ENCODE data around the gene PTTG1IP. TPM values are rescaled to one million over a fixed set of nuclear protein-coding genes. Genes with fewer than 3 reads are reported as not detected.

The PTTG1IP gene
- total and polyA plus RNA-seq, 2 of the 13 experiments (the other 11 are each of a cell fraction or from before 2014, with no cell fraction given), result 161 to 700 TPM

DNA sequence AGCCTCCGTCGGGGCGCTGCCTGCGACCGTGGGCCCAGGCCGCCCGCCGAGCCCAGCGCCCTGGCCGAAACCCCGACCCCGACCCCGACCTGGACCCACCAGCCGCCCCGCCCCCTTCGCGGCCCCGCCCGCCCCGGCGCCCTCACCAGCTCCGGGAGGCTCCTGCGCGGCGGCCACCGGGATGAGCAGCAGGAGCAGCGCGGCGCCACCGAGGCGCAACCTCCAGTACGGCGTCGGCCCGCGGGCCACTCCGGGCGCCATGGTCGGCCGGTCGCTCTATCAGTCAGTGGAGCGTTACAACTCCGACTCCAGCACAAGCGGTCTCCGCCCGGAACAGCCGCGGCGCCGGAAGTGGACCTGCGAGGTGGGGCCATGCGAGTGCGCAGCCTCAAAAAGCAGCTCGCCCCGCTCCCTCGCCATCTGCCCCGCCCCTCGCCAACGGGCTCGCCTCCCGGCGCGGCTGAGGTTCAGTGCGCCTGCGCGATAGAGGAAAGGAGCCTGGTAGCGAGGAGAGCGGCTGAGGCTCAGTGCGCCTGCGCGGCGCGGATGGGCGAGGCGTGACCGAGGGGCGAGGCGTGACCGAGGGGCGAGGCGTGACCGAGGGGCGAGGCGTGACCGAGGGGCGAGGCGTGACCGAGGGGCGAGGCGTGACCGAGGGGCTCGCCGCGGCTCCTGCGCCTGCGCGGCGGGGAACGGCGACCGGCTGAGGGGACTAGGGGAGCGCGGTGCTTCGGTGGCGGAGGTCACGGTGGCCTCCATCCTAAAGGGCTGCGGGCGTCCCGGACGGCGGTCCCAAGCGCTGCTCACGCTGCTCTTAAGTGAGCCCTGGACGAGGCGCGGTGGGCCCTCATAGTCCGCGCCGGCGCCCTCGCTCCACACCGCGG is at the start of gene PTTG1IP (continued):
- TF ChIP-seq GATA4 (IDR thresholded peaks at IDR 0.05; ENCODE audit: borderline replicate concordance, low read depth) (no peak; the same call in 1 of the 2 replicates), ZNF232 (CRISPR knock-in tag; IDR thresholded peaks at IDR 0.05; ENCODE audit: borderline replicate concordance) (no peak; the same call in 1 of the 2 replicates), TRIM24 (CRISPR knock-in tag; IDR thresholded peaks at IDR 0.05) (no peak), ZFP36L1 (CRISPR knock-in tag; IDR thresholded peaks at IDR 0.05) (peak; percentile 80; the same call in 1 of the 2 replicates), ATF1 (CRISPR knock-in tag; IDR thresholded peaks at IDR 0.05) (no peak), SRSF4 (IDR thresholded peaks at IDR 0.05; ENCODE audit: low read depth, low read length, poor library complexity, severe bottlenecking) (no peak), ZFY (CRISPR knock-in tag; IDR thresholded peaks at IDR 0.05) (peak; percentile 76), NCOR1 (IDR thresholded peaks at IDR 0.05; ENCODE audit: borderline replicate concordance, low read length) (no peak; the same call in 1 of the 2 replicates), KMT2B (CRISPR knock-in tag; IDR thresholded peaks at IDR 0.05) (no peak), ZNF766 (CRISPR knock-in tag; IDR thresholded peaks at IDR 0.05; ENCODE audit: borderline replicate concordance) (peak; percentile 36; the same call in 1 of the 2 replicates), HIVEP1 (CRISPR knock-in tag; IDR thresholded peaks at IDR 0.05) (no peak), DNMT3B (CRISPR knock-in tag; conservative IDR thresholded peaks at IDR 0.05) (no peak), THAP11 (CRISPR knock-in tag; IDR thresholded peaks at IDR 0.05) (peak; percentile 79), LCORL (IDR thresholded peaks at IDR 0.05) (no peak), LCORL (CRISPR knock-in tag; IDR thresholded peaks at IDR 0.05) (no peak), ZNF280D (CRISPR knock-in tag; IDR thresholded peaks at IDR 0.05) (peak; percentile 57; the same call in 1 of the 2 replicates), NR0B2 (CRISPR knock-in tag; IDR thresholded peaks at IDR 0.05) (peak; percentile 29; the same call in 1 of the 2 replicates), ZMYM3 (CRISPR knock-in tag; IDR thresholded peaks at IDR 0.05) (no peak), DPF2 (CRISPR knock-in tag; IDR thresholded peaks at IDR 0.05; ENCODE audit: borderline replicate concordance, low read depth) (no peak), SRSF1 (optimal IDR thresholded peaks at IDR 0.05; ENCODE audit: low read depth, low read length) (no peak), ISL2 (CRISPR knock-in tag; IDR thresholded peaks at IDR 0.05) (no peak), HES4 (CRISPR knock-in tag; IDR thresholded peaks at IDR 0.05; ENCODE audit: borderline replicate concordance) (no peak), BRD4 (CRISPR knock-in tag; IDR thresholded peaks at IDR 0.05) (peak; percentile 66; the same call in 1 of the 2 replicates), ZNF7 (CRISPR knock-in tag; IDR thresholded peaks at IDR 0.05) (no peak), ZNF790 (CRISPR knock-in tag; IDR thresholded peaks at IDR 0.05; ENCODE audit: borderline replicate concordance) (peak; percentile 62; the same call in 1 of the 2 replicates)
- TF ChIP-seq, protein P1, sequence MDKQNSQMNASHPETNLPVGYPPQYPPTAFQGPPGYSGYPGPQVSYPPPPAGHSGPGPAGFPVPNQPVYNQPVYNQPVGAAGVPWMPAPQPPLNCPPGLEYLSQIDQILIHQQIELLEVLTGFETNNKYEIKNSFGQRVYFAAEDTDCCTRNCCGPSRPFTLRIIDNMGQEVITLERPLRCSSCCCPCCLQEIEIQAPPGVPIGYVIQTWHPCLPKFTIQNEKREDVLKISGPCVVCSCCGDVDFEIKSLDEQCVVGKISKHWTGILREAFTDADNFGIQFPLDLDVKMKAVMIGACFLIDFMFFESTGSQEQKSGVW (CRISPR knock-in tag; IDR thresholded peaks at IDR 0.05; ENCODE audit: borderline replicate concordance), result no peak
- TF ChIP-seq, protein P2, sequence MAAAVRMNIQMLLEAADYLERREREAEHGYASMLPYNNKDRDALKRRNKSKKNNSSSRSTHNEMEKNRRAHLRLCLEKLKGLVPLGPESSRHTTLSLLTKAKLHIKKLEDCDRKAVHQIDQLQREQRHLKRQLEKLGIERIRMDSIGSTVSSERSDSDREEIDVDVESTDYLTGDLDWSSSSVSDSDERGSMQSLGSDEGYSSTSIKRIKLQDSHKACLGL (CRISPR knock-in tag; IDR thresholded peaks at IDR 0.05), result peak; percentile 6; the same call in 1 of the 2 replicates

Measured in HepG2 (cell line).